Astrocyte of the spinal cord (primary cell): ENCODE measurements around the gene HAVCR1.
"Not testable (repeated sequence)": the region's sequence is repeated elsewhere in the genome, so short reads cannot be mapped to it uniquely, and the experiment has no call there.

Source experiments
- DNase-seq: peaks from one replicate; pipeline ENCODE4 v3.0.0; 2011; ENCODE audit warnings: low read depth, low spot score
- H3K4me3 ChIP-seq: 2 replicates; pipeline ENCODE4 v1.5.1; 2011; ENCODE audit warnings: low read depth, mild to moderate bottlenecking, low read length, moderate library complexity
- CTCF ChIP-seq: IDR thresholded peaks from 2 replicates; pipeline ENCODE4 v1.5.1; 2012; ENCODE audit warnings: low read depth, mild to moderate bottlenecking, low read length, inconsistent platforms
- in situ Hi-C: cut with HindIII; loops from 2 replicates; pipeline ENCODE4 v1.10.0; 2017; ENCODE audit warnings: low sequenced_read_pairs

Gene HAVCR1

GRCh38 chr5:157067005-157067404, 8.1 kb upstream of the HAVCR1 start:
- TF ChIP-seq CTCF = no peak
- no peak overlapping the region for H3K4me3 ChIP-seq
- in situ Hi-C loops = no loop called here
- no peak for DNase-seq

GRCh38 chr5:157066080-157066479, 7.2 kb upstream of the HAVCR1 start:
- no peak overlapping the region for H3K4me3 ChIP-seq
- TF ChIP-seq CTCF = no peak
- in situ Hi-C loops = no loop called here
- DNase-seq = no peak

GRCh38 chr5:157063776-157064430, 5.0 kb upstream of the HAVCR1 start:
- TF ChIP-seq CTCF = no peak
- no peak overlapping the region for H3K4me3 ChIP-seq
- DNase-seq = no peak
- in situ Hi-C loops = no loop called here

GRCh38 chr5:157059891-157060290, 975 bp upstream of the HAVCR1 start:
- no peak for TF ChIP-seq CTCF
- no peak for DNase-seq
- in situ Hi-C loops = no loop called here
- no peak overlapping the region for H3K4me3 ChIP-seq

- in situ Hi-C loops = no loop called here
- no peak for TF ChIP-seq CTCF
- no peak for DNase-seq
- no peak overlapping the region for H3K4me3 ChIP-seq
Measured at GRCh38 chr5:157057459-157058370, 1.2 kb downstream of the HAVCR1 start.

GRCh38 chr5:157056848-157057247, 2.1 kb downstream of the HAVCR1 start:
- DNase-seq, in situ Hi-C loops, H3K4me3 ChIP-seq: not testable (repeated sequence)
